ENCODE results near the gene PLEKHG3. TPM values are rescaled to one million over a fixed set of nuclear protein-coding genes. Genes with fewer than 3 reads are reported as not detected.

Gene PLEKHG3
- total RNA-seq, 2 experiments from 2014 or later = not detected

- H3K4me2 ChIP-seq (ENCODE audit: low read length) = no peak overlapping the region
- CTCF ChIA-PET (ENCODE audit: unreplicated experiment) = no interaction called here
- no peaks in the 10 kb centered on the region for H3K36me3 ChIP-seq (ENCODE audit: insufficient read depth, low read length)
- no peak overlapping the region for H2AFZ ChIP-seq (ENCODE audit: low read length)
- H3K9me3 ChIP-seq (ENCODE audit: low read length) = no peaks in the 10 kb centered on the region
- no TSS peak for BruUV-seq (replicated peaks)
- no peaks in the 10 kb centered on the region for H4K20me1 ChIP-seq (ENCODE audit: insufficient read depth, low read length)
- H3K79me2 ChIP-seq (ENCODE audit: insufficient read depth, low read depth, low read length) = no peaks in the 10 kb centered on the region
- no peak for DNase-seq (ENCODE audit: low spot score)
- no peaks in the 10 kb centered on the region for H3K4me1 ChIP-seq (ENCODE audit: insufficient read depth, low read length, poor library complexity, severe bottlenecking)
- H3K9me2 ChIP-seq (ENCODE audit: insufficient read depth, low read length) = no peaks in the 10 kb centered on the region
- POLR2A ChIA-PET = no interaction called here
- intact Hi-C loops (cut with micrococcal nuclease; ENCODE audit: unreplicated experiment) = no loop called here
- TF ChIP-seq EZH2phosphoT487 (IDR thresholded peaks at IDR 0.05; ENCODE audit: borderline replicate concordance, low read depth, low read length) (no peak), CTCF (conservative IDR thresholded peaks at IDR 0.05; ENCODE audit: low read length) (no peak)
- no peak overlapping the region for H3K27ac ChIP-seq (ENCODE audit: low read depth, low read length, poor library complexity, severe bottlenecking)
- no peak overlapping the region for H3K4me3 ChIP-seq (ENCODE audit: low read depth, low read length, poor library complexity, severe bottlenecking)
Measured at GRCh38 chr14:64728106-64728505, 23.9 kb downstream of the PLEKHG3 start.

GRCh38 chr14:64728856-64729255 lies 24.6 kb downstream of the PLEKHG3 start:
- Histone ChIP-seq H3K27ac (ENCODE audit: low read depth, low read length, poor library complexity, severe bottlenecking) (no peak overlapping the region), H3K4me3 (ENCODE audit: low read depth, low read length, poor library complexity, severe bottlenecking) (no peak overlapping the region), H3K4me2 (ENCODE audit: low read length) (no peak overlapping the region), H4K20me1 (ENCODE audit: insufficient read depth, low read length) (no peaks in the 10 kb centered on the region), H3K79me2 (ENCODE audit: insufficient read depth, low read depth, low read length) (no peaks in the 10 kb centered on the region), H3K9me2 (ENCODE audit: insufficient read depth, low read length) (no peaks in the 10 kb centered on the region), H3K4me1 (ENCODE audit: insufficient read depth, low read length, poor library complexity, severe bottlenecking) (no peaks in the 10 kb centered on the region), H3K9me3 (ENCODE audit: low read length) (no peaks in the 10 kb centered on the region), H3K36me3 (ENCODE audit: insufficient read depth, low read length) (no peaks in the 10 kb centered on the region), H2AFZ (ENCODE audit: low read length) (no peak overlapping the region)
- BruUV-seq (replicated peaks) = no TSS peak
- POLR2A ChIA-PET = no interaction called here
- intact Hi-C loops (cut with micrococcal nuclease; ENCODE audit: unreplicated experiment) = no loop called here
- CTCF ChIA-PET (ENCODE audit: unreplicated experiment) = no interaction called here
- no peak for TF ChIP-seq CTCF (conservative IDR thresholded peaks at IDR 0.05; ENCODE audit: low read length)
- TF ChIP-seq EZH2phosphoT487 (IDR thresholded peaks at IDR 0.05; ENCODE audit: borderline replicate concordance, low read depth, low read length) = no peak
- no peak for DNase-seq (ENCODE audit: low spot score)

GRCh38 chr14:64729386-64730060 lies 25.3 kb downstream of the PLEKHG3 start:
- no peak overlapping the region for H2AFZ ChIP-seq (ENCODE audit: low read length)
- H3K9me3 ChIP-seq (ENCODE audit: low read length) = no peaks in the 10 kb centered on the region
- no TSS peak for BruUV-seq (replicated peaks)
- no peak overlapping the region for H3K27ac ChIP-seq (ENCODE audit: low read depth, low read length, poor library complexity, severe bottlenecking)
- H3K36me3 ChIP-seq (ENCODE audit: insufficient read depth, low read length) = no peaks in the 10 kb centered on the region
- H3K9me2 ChIP-seq (ENCODE audit: insufficient read depth, low read length) = no peaks in the 10 kb centered on the region
- H3K4me3 ChIP-seq (ENCODE audit: low read depth, low read length, poor library complexity, severe bottlenecking) = no peak overlapping the region
- TF ChIP-seq EZH2phosphoT487 (IDR thresholded peaks at IDR 0.05; ENCODE audit: borderline replicate concordance, low read depth, low read length) (no peak), CTCF (conservative IDR thresholded peaks at IDR 0.05; ENCODE audit: low read length) (no peak)
- H3K79me2 ChIP-seq (ENCODE audit: insufficient read depth, low read depth, low read length) = no peaks in the 10 kb centered on the region
- POLR2A ChIA-PET = no interaction called here
- no peak overlapping the region for H3K4me2 ChIP-seq (ENCODE audit: low read length)
- CTCF ChIA-PET (ENCODE audit: unreplicated experiment) = no interaction called here
- H3K4me1 ChIP-seq (ENCODE audit: insufficient read depth, low read length, poor library complexity, severe bottlenecking) = no peaks in the 10 kb centered on the region
- H4K20me1 ChIP-seq (ENCODE audit: insufficient read depth, low read length) = no peaks in the 10 kb centered on the region
- no peak for DNase-seq (ENCODE audit: low spot score)
- intact Hi-C loops (cut with micrococcal nuclease; ENCODE audit: unreplicated experiment) = no loop called here

Measured in OCI-LY7 (cell line).